SU-DHL-6 (cell line): ENCODE results near the gene OSBP.

Source experiments
- H2AFZ ChIP-seq: fragments of 200-600 bp; sonication (generic); 2 replicates; pipeline ENCODE4 v1.6.1; 2014; ENCODE audit warnings: low read depth, mild to moderate bottlenecking, moderate library complexity, mixed read lengths, antibody characterized with exemption, low read length; ENCODE audit not compliant: severe bottlenecking
- H3F3A ChIP-seq: fragments of 200-600 bp; shearing (Covaris generic); 2 replicates; pipeline ENCODE4 v1.6.0; 2016; ENCODE audit warnings: antibody characterized with exemption, mild to moderate bottlenecking; ENCODE audit not compliant: insufficient read depth
- H3K27ac ChIP-seq: fragments of 200-600 bp; sonication (generic); 2 replicates; pipeline ENCODE4 v1.5.1; 2016; ENCODE audit warnings: low read depth, mild to moderate bottlenecking, low read length, moderate library complexity, mixed read lengths
- H3K27me3 ChIP-seq: fragments of 200-600 bp; sonication (generic), shearing (Covaris generic); 2 replicates; pipeline ENCODE4 v1.6.0; 2014; ENCODE audit warnings: mild to moderate bottlenecking, low read length
- H3K36me3 ChIP-seq: fragments of 200-600 bp; sonication (generic); 2 replicates; pipeline ENCODE4 v1.6.1; 2014; ENCODE audit warnings: mild to moderate bottlenecking, low read length, mixed read lengths
- H3K4me2 ChIP-seq: fragments of 300-600, 200-600 bp; shearing (Covaris generic), sonication (generic); 2 replicates; pipeline ENCODE4 v1.6.0; 2014; ENCODE audit warnings: low read length, low read depth, mild to moderate bottlenecking; ENCODE audit not compliant: poor library complexity, severe bottlenecking
- H3K4me3 ChIP-seq: fragments of 200-600 bp; sonication (generic); 2 replicates; pipeline ENCODE4 v1.5.1; 2014; ENCODE audit warnings: antibody characterized with exemption, low read length, mild to moderate bottlenecking, mixed read lengths; ENCODE audit not compliant: insufficient read depth, poor library complexity, severe bottlenecking
- H3K79me2 ChIP-seq: fragments of 200-600 bp; sonication (generic); 2 replicates; pipeline ENCODE4 v1.6.1; 2014; ENCODE audit warnings: mild to moderate bottlenecking, low read length, moderate library complexity; ENCODE audit not compliant: insufficient read depth
- H3K9ac ChIP-seq: fragments of 200-600 bp; sonication (generic); 2 replicates; pipeline ENCODE4 v1.7.0; 2014; ENCODE audit warnings: mild to moderate bottlenecking, low read length
- H3K9me2 ChIP-seq: fragments of 200-600 bp; sonication (generic); replicated peaks from 2 replicates; pipeline ENCODE4 v1.6.1; 2014; ENCODE audit warnings: low read length; ENCODE audit not compliant: insufficient read depth
- H3K9me3 ChIP-seq: fragments of 200-600 bp; sonication (generic); 2 replicates; pipeline ENCODE4 v1.6.1; 2014; ENCODE audit warnings: low read length, mixed read lengths; ENCODE audit not compliant: insufficient read depth
- H4K20me1 ChIP-seq: fragments of 200-600 bp; sonication (generic); 2 replicates; pipeline ENCODE4 v1.6.1; 2014; ENCODE audit warnings: low read depth, mild to moderate bottlenecking, antibody characterized with exemption, low read length, moderate library complexity, mixed read lengths
- EZH2phosphoT487 ChIP-seq: fragments of 200-600 bp; sonication (generic), shearing (Covaris generic); conservative IDR thresholded peaks from 2 replicates; pipeline ENCODE4 v1.6.1; 2018; ENCODE audit warnings: mild to moderate bottlenecking, antibody characterized with exemption, low read length, moderate library complexity, mixed read lengths
- TF ChIP-seq, protein P1 (sequence below): fragments of 200-600 bp; sonication (generic); IDR thresholded peaks from one replicate; pipeline ENCODE4 v1.5.1; 2017; ENCODE audit warnings: antibody characterized with exemption, mild to moderate bottlenecking, low read length, moderate library complexity; ENCODE audit not compliant: insufficient read depth, poor library complexity, severe bottlenecking

OSBP gene

DNA sequence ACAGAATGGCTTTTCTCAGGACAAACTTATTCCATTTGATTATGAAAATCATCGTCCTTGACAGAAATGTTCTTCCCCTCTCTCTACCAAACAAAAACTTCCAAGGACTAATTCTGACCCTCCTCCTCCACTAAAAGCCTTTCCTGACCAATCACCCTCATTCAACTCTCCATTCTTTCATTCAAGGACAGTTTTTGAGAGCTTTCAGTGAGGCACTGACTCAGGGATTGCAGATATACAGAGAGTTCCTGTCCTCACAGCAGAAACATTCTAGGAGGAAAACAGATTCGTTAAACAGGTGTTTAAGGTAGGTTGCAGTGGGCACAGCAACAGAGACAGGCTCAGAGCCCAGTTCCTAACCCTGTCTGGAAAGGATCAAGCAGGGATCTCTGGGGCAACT, 62.7 kb downstream of the OSBP start:
- Histone ChIP-seq H3K4me3 (no peak overlapping the region), H3F3A (peaks cover 40% of the 10 kb centered on the region), H2AFZ (no peak overlapping the region), H3K79me2 (no peaks in the 10 kb centered on the region), H4K20me1 (no peaks in the 10 kb centered on the region), H3K27ac (no peak overlapping the region), H3K9me3 (no peaks in the 10 kb centered on the region), H3K27me3 (no peaks in the 10 kb centered on the region), H3K4me2 (no peak overlapping the region), H3K36me3 (no peaks in the 10 kb centered on the region), H3K9me2 (no peaks in the 10 kb centered on the region), H3K9ac (no peak overlapping the region)
- TF ChIP-seq, protein P1, sequence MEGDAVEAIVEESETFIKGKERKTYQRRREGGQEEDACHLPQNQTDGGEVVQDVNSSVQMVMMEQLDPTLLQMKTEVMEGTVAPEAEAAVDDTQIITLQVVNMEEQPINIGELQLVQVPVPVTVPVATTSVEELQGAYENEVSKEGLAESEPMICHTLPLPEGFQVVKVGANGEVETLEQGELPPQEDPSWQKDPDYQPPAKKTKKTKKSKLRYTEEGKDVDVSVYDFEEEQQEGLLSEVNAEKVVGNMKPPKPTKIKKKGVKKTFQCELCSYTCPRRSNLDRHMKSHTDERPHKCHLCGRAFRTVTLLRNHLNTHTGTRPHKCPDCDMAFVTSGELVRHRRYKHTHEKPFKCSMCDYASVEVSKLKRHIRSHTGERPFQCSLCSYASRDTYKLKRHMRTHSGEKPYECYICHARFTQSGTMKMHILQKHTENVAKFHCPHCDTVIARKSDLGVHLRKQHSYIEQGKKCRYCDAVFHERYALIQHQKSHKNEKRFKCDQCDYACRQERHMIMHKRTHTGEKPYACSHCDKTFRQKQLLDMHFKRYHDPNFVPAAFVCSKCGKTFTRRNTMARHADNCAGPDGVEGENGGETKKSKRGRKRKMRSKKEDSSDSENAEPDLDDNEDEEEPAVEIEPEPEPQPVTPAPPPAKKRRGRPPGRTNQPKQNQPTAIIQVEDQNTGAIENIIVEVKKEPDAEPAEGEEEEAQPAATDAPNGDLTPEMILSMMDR, result no peak
- no peak for TF ChIP-seq EZH2phosphoT487

DNA sequence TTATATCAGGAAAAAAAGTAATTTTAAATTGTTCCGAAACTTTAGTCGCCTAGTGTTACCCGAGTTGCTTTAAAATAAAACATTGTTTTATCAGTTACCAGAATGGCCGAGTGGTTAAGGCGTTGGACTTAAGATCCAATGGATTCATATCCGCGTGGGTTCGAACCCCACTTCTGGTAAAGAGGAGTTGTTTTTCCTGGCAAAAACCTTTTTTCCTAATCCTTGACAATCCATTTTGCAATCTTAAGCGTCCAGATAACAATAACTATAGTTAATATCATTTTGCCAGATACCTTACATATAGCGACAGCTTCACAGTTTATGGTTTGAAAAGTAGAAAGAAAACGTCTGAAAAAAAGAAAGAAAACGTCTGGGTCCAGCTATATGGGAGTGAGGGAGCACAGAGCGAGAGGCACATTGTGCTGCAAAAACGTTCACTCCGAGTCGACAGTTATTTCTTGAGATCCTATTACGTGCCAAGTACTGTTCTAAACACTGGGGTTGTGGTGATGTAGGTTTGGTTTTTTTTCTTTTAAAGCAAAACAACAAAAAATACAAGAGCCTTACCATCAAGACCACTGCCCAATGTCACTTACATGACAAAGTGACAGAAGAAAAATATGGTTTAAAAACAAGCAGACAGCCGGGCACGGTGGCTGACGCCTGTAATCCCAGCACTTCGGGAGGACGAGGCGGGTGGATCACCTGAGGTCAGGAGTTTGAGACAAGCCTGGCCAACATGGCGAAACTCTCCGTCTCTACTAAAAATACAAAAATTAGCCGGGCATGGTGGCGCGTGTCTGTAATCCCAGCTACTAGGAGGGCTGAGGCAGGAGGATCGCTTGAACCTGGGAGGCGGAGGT, 63.7 kb downstream of the OSBP start:
- H3K4me3 ChIP-seq, result peak overlapping the region; percentile 54
- H3K9ac ChIP-seq, result no peak overlapping the region
- H2AFZ ChIP-seq, result no peak overlapping the region

DNA sequence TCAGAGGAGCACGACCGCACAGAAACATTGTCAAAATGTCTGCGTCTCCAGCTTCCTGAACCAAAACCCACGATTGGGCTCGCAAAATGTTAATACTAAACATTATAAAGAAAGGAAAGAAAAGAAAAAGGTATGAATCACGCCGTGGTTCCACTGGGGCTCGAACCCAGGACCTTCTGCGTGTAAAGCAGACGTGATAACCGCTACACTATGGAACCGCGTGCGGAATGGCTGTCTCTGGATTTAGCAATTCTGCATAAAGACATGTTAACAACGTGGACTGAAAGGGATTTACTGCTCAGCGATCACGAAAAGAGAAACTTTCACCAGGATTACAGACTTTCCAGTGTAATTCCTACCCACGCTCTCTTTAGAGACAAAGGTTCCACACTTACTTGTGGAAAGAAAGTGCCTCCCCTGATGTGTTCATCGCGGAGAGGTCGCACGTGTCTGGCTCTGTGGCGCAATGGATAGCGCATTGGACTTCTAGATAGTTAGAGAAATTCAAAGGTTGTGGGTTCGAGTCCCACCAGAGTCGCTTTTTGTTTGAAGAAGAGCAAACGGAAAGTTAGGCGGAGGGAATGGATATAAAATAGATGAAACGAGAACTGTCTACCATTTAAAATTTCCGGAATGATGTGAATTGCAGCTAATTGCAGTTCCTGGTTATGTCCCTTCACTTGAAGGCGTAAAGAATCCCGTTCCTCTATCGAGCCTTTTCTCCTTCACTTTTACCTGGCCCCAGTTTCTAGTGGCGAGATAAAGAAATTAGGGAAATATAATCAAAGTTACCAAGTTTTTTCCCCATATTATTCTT, 64.5 kb downstream of the OSBP start:
- peak overlapping the region; percentile 58 for H2AFZ ChIP-seq
- peak overlapping the region; percentile 56 for H3K27ac ChIP-seq
- no peaks in the 10 kb centered on the region for H4K20me1 ChIP-seq
- H3K4me2 ChIP-seq, result peak overlapping the region; percentile 73
- peaks cover 30% of the 10 kb centered on the region for H3F3A ChIP-seq
- no peaks in the 10 kb centered on the region for H3K9me2 ChIP-seq
- no peaks in the 10 kb centered on the region for H3K79me2 ChIP-seq
- TF ChIP-seq EZH2phosphoT487, result no peak
- TF ChIP-seq, protein P1, result no peak
- H3K9ac ChIP-seq, result peak overlapping the region; percentile 49
- H3K4me3 ChIP-seq, result peak overlapping the region; percentile 54
- H3K9me3 ChIP-seq, result no peaks in the 10 kb centered on the region
- H3K27me3 ChIP-seq, result no peaks in the 10 kb centered on the region
- H3K36me3 ChIP-seq, result no peaks in the 10 kb centered on the region

More for the DNA sequence above, 63.7 kb downstream of the OSBP start:
- peaks cover 36% of the 10 kb centered on the region for H3F3A ChIP-seq
- TF ChIP-seq, protein P1, result no peak
- TF ChIP-seq EZH2phosphoT487, result no peak
- no peaks in the 10 kb centered on the region for H3K9me3 ChIP-seq
- peak overlapping the region; percentile 73 for H3K4me2 ChIP-seq
- no peaks in the 10 kb centered on the region for H3K79me2 ChIP-seq
- no peaks in the 10 kb centered on the region for H4K20me1 ChIP-seq
- H3K9me2 ChIP-seq, result no peaks in the 10 kb centered on the region
- no peaks in the 10 kb centered on the region for H3K27me3 ChIP-seq
- H3K27ac ChIP-seq, result no peak overlapping the region
- H3K36me3 ChIP-seq, result no peaks in the 10 kb centered on the region
